ENCODE results near the gene FBXL13. TPM values are rescaled to one million over a fixed set of nuclear protein-coding genes. Genes with fewer than 3 reads are reported as not detected.
"Not testable (repeated sequence)": the region's sequence is repeated elsewhere in the genome, so short reads cannot be mapped to it uniquely, and the experiment has no call there.

FBXL13 gene
- total and polyA plus RNA-seq, 2 donors from 2014 or later, result 1.5 to 4.8 TPM

DNA sequence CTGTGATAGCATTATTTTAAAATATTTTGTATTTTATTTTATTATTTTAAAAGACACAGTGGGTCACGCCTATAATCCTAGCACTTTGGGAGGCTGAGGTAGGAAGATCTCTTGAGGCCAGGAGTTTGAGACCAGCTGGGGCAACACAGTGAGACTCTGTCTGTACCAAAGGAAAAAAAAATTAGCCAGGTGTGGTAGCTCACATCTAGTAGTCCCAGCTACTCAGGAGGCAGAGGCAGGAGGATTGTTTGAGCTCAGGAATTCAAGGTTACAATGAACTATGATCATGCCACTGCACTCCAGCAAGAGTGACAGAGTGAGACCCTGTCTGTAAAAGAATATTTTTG is 37.1 kb downstream of the FBXL13 start:
- TF ChIP-seq, protein P1, sequence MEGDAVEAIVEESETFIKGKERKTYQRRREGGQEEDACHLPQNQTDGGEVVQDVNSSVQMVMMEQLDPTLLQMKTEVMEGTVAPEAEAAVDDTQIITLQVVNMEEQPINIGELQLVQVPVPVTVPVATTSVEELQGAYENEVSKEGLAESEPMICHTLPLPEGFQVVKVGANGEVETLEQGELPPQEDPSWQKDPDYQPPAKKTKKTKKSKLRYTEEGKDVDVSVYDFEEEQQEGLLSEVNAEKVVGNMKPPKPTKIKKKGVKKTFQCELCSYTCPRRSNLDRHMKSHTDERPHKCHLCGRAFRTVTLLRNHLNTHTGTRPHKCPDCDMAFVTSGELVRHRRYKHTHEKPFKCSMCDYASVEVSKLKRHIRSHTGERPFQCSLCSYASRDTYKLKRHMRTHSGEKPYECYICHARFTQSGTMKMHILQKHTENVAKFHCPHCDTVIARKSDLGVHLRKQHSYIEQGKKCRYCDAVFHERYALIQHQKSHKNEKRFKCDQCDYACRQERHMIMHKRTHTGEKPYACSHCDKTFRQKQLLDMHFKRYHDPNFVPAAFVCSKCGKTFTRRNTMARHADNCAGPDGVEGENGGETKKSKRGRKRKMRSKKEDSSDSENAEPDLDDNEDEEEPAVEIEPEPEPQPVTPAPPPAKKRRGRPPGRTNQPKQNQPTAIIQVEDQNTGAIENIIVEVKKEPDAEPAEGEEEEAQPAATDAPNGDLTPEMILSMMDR (IDR thresholded peaks at IDR 0.05; ENCODE audit: borderline replicate concordance, extremely low read depth, insufficient read depth), result no peak
- no peaks in the 10 kb centered on the region for H3K36me3 ChIP-seq (ENCODE audit: control insufficient read depth in 2 of 3, insufficient read depth in 3 of 3, low read length in 3 of 3)
- H3K27me3 ChIP-seq (ENCODE audit: control insufficient read depth, insufficient read depth, low read length), result no peaks in the 10 kb centered on the region
- intact Hi-C loops (cut with DNase I), result no loop called here
- no peak overlapping the region for H3K4me3 ChIP-seq (ENCODE audit: low read length in 3 of 3)
- DNase-seq, result no peak
- no peaks in the 10 kb centered on the region for H3K9me3 ChIP-seq (ENCODE audit: control insufficient read depth in 2 of 3, insufficient read depth in 1 of 3, low read length in 3 of 3)
- H3K9ac ChIP-seq (ENCODE audit: low read length in 3 of 3), result no peak overlapping the region
- H3K4me1 ChIP-seq (ENCODE audit: control insufficient read depth in 2 of 3, insufficient read depth in 2 of 3, low read depth in 1 of 3, low read length in 3 of 3), result no peaks in the 10 kb centered on the region
- no peak overlapping the region for H3K27ac ChIP-seq (ENCODE audit: low read depth in 2 of 2, low read length in 2 of 2)
- FAIRE-seq, result no peak

DNA sequence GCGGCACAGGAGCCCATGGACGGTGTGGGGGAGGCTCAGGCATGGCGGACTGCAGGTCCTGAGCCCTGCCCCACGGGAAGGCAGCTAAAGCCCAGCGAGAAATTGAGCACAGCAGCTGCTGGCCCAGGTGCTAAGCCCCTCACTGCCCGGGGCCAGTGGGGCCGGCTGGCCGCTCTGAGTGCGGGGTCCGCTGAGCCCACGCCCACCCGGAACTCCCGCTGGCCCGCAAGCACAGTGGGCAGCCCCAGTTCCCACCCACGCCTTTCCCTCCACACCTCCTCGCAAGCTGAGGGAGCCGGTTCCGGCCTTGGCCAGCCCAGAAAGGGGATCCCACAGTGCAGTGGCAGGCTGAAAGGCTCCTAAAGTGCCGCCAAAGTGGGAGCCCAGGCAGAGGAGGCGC is 40.3 kb downstream of the FBXL13 start:
- FAIRE-seq; DNase-seq; intact Hi-C loops (cut with DNase I); H3K9ac ChIP-seq (ENCODE audit: low read length in 3 of 3); H3K9me3 ChIP-seq (ENCODE audit: control insufficient read depth in 2 of 3, insufficient read depth in 1 of 3, low read length in 3 of 3); H3K27ac ChIP-seq (ENCODE audit: low read depth in 2 of 2, low read length in 2 of 2); H3K27me3 ChIP-seq (ENCODE audit: control insufficient read depth, insufficient read depth, low read length); H3K4me3 ChIP-seq (ENCODE audit: low read length in 3 of 3); H3K4me1 ChIP-seq (ENCODE audit: control insufficient read depth in 2 of 3, insufficient read depth in 2 of 3, low read depth in 1 of 3, low read length in 3 of 3); H3K36me3 ChIP-seq (ENCODE audit: control insufficient read depth in 2 of 3, insufficient read depth in 3 of 3, low read length in 3 of 3): not testable (repeated sequence)

DNA sequence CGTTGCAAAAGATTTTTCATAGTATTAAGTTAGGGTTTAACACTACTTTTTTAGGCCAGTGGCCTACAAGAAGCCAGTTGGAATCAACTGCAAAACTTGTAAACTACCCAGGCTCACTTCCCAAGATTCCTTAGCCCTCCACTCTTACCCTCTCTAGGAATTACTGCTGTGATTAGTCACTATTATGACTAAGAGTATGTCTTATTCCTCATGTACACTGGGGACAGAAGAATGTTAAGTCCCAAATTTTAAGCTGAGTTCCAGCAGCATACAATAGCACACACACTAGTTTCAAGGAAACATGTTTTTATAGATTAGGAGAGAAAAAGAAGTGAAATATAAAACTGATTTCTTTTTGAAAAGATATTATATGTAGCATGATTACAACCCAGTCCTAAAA is 42.8 kb downstream of the FBXL13 start:
- Histone ChIP-seq H3K27ac (ENCODE audit: low read depth in 2 of 2, low read length in 2 of 2) (no peak overlapping the region), H3K9me3 (ENCODE audit: control insufficient read depth in 2 of 3, insufficient read depth in 1 of 3, low read length in 3 of 3) (no peaks in the 10 kb centered on the region), H3K9ac (ENCODE audit: low read length in 3 of 3) (no peak overlapping the region), H3K4me3 (ENCODE audit: low read length in 3 of 3) (no peak overlapping the region), H3K36me3 (ENCODE audit: control insufficient read depth in 2 of 3, insufficient read depth in 3 of 3, low read length in 3 of 3) (no peaks in the 10 kb centered on the region), H3K27me3 (ENCODE audit: control insufficient read depth, insufficient read depth, low read length) (no peaks in the 10 kb centered on the region), H3K4me1 (ENCODE audit: control insufficient read depth in 2 of 3, insufficient read depth in 2 of 3, low read depth in 1 of 3, low read length in 3 of 3) (no peaks in the 10 kb centered on the region)
- intact Hi-C loops (cut with DNase I), result no loop called here
- no peak for FAIRE-seq
- no peak for DNase-seq
- TF ChIP-seq, protein P1 (IDR thresholded peaks at IDR 0.05; ENCODE audit: borderline replicate concordance, extremely low read depth, insufficient read depth), result no peak

DNA sequence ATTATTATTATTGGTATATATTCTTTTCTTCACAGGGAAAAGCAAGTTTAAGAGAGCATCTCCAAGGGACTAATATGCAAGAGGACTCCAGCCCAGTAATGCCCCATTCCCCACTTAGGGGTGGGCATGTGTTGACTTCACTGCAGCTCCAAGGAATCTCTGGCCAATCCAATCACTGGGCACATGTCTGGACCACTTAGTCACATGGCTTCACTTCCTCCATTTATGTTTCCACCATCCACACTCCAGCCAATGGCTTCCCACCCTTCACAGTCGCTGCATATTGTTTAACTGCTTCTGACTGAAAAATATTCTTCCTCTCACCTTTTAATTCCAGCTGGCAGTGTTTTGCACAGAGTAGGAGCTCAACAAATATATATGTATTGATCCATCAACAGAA is 43.6 kb downstream of the FBXL13 start:
- TF ChIP-seq, protein P1 (IDR thresholded peaks at IDR 0.05; ENCODE audit: borderline replicate concordance, extremely low read depth, insufficient read depth), result no peak
- no peak overlapping the region for H3K27ac ChIP-seq (ENCODE audit: low read depth in 2 of 2, low read length in 2 of 2)
- no peak overlapping the region for H3K9ac ChIP-seq (ENCODE audit: low read length in 3 of 3)
- H3K4me1 ChIP-seq (ENCODE audit: control insufficient read depth in 2 of 3, insufficient read depth in 2 of 3, low read depth in 1 of 3, low read length in 3 of 3), result no peaks in the 10 kb centered on the region
- H3K27me3 ChIP-seq (ENCODE audit: control insufficient read depth, insufficient read depth, low read length), result no peaks in the 10 kb centered on the region
- no peak overlapping the region for H3K4me3 ChIP-seq (ENCODE audit: low read length in 3 of 3)
- no peak for FAIRE-seq
- no peak for DNase-seq
- no peaks in the 10 kb centered on the region for H3K9me3 ChIP-seq (ENCODE audit: control insufficient read depth in 2 of 3, insufficient read depth in 1 of 3, low read length in 3 of 3)
- H3K36me3 ChIP-seq (ENCODE audit: control insufficient read depth in 2 of 3, insufficient read depth in 3 of 3, low read length in 3 of 3), result no peaks in the 10 kb centered on the region
- intact Hi-C loops (cut with DNase I), result no loop called here

Measured in kidney (tissue), 14 donors.